Measurements from ENCODE around the gene EXOSC3.

- TF ChIP-seq POLR2AphosphoS5 (IDR thresholded peaks at IDR 0.05) (no peak), POLR2A (IDR thresholded peaks at IDR 0.05) (no peak)
These were observed 27.1 kb upstream of the EXOSC3 start for GRCh38 chr9:37811906-37812476.
